Activated T-cell treated with anti-CD3 and anti-CD28 coated beads, Interleukin-2, amount 50 U/mL, for 24 hours (primary cell): ENCODE data around the gene REM2.

Experiments used
- DNase-seq: peaks from one replicate; pipeline ENCODE4 v3.0.0-alpha.2; 2020
- H3K27ac Mint-ChIP-seq: 2 replicates; pipeline ENCODE4 v1.8.0; 2020; ENCODE audit warnings: mild to moderate bottlenecking, mixed read lengths
- H3K27me3 Mint-ChIP-seq: 2 replicates; pipeline ENCODE4 v1.8.0; 2020; ENCODE audit warnings: mixed read lengths
- H3K36me3 Mint-ChIP-seq: 2 replicates; pipeline ENCODE4 v1.8.0; 2020; ENCODE audit warnings: low read depth, mixed read lengths
- H3K4me1 Mint-ChIP-seq: 2 replicates; pipeline ENCODE4 v1.8.0; 2020; ENCODE audit warnings: low read depth, mixed read lengths
- H3K4me3 Mint-ChIP-seq: 2 replicates; pipeline ENCODE4 v1.8.0; 2020; ENCODE audit warnings: mild to moderate bottlenecking, moderate library complexity, mixed read lengths
- H3K9me3 Mint-ChIP-seq: 2 replicates; pipeline ENCODE4 v1.8.0; 2020; ENCODE audit warnings: mixed read lengths

The REM2 gene

DNA sequence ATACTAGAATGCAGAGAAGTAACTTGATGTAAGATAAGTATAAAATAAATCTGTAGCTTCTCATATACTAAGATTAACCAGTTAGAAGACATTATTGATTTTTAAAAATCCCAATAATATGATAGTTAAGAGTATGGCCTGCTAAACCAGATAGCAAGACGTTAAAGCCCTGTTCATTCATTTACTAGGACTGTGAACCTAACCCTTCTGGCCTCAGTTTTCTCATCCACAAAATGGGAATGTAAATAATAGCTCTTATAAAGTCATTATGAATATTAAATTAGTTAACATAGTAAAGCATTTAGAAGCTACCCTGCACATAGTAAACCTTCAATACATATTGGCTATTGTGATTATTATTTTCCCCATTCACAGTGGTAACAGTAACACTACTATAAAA is 52.1 kb downstream of the REM2 start:
- Mint-ChIP-seq H3K36me3 (peaks cover 18% of the 10 kb centered on the region), H3K27me3 (no peaks in the 10 kb centered on the region), H3K4me3 (no peak overlapping the region), H3K9me3 (no peaks in the 10 kb centered on the region), H3K4me1 (peaks cover 14% of the 10 kb centered on the region), H3K27ac (no peak overlapping the region)
- DNase-seq: no peak
